ENCODE results near the gene DAP. TPM values are rescaled to one million over a fixed set of nuclear protein-coding genes. Genes with fewer than 3 reads are reported as not detected.

Gene DAP
- total and polyA plus RNA-seq, 2 of the 13 experiments (the other 11 are each of a cell fraction or from before 2014, with no cell fraction given): 22.0 to 57.5 TPM

DNA sequence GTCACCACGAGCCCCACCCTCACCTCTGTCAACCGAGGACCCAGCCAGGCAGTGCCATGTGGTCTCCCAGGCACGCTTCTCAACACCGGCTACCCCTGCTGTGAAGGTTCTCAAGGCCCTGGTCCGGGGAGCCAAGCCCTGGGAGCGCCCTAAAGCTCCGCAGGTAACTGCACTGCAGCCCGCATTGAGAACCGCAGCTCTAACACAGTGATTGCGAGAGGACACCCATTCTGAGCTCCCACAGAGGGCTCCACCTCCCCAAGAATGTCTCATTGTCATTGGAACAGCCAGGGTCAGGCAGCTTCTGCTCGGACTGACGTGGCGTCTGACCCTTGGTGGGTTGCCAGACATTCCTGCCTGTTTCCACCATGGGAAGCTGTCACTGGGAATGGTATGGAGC is 108.9 kb downstream of the DAP start:
- H3K4me3 ChIP-seq (replicated peaks in 1 of 3; ENCODE audit: insufficient read depth in 1 of 3, low read depth in 2 of 3, low read length in 3 of 3): no peak overlapping the region
- in situ Hi-C loops (cut with HindIII; ENCODE audit: extremely low pct_ligation_motif_present, low pct_unique_long_range_greater_than_20kb) (no loop called here), intact Hi-C loops (cut with micrococcal nuclease; ENCODE audit: unreplicated experiment) (no loop called here)
- ChIA-PET POLR2A (no interaction called here), CTCF (ENCODE audit: low intra/inter-chr PET ratio, low total read pairs) (no interaction called here)
- H3K27me3 ChIP-seq (ENCODE audit: control insufficient read depth in 1 of 2, insufficient read depth in 2 of 2, low read length in 2 of 2): peaks cover 4 to 27% of the 10 kb centered on the region in 2 experiments; a peak in 3 of 5 replicates
- H3K27ac ChIP-seq (ENCODE audit: extremely low read length, insufficient read depth, low read length): no peak overlapping the region
- FAIRE-seq: no peak
- no peaks in the 10 kb centered on the region for H3K9me3 ChIP-seq (ENCODE audit: low read length)
- H4K20me1 ChIP-seq (ENCODE audit: insufficient read depth, low read length): no peaks in the 10 kb centered on the region
- H3K4me2 ChIP-seq (ENCODE audit: low read depth, low read length): no peak overlapping the region
- H3K9ac ChIP-seq (ENCODE audit: insufficient read depth, low read depth, low read length): no peak overlapping the region
- H3K4me1 ChIP-seq (ENCODE audit: insufficient read depth, low read length): no peaks in the 10 kb centered on the region
- no peak overlapping the region for H2AFZ ChIP-seq (ENCODE audit: low read length)
- H3K79me2 ChIP-seq (ENCODE audit: insufficient read depth, low read length): no peaks in the 10 kb centered on the region
- peak; percentile 79 for ATAC-seq
- H3K36me3 ChIP-seq (replicated peaks in 1 of 2; ENCODE audit: control insufficient read depth in 1 of 2, insufficient read depth in 2 of 2, low read length in 2 of 2): no peaks in the 10 kb centered on the region
- peak; percentile 12 for DNase-seq (ENCODE audit: low spot score)
- BruUV-seq (replicated peaks): no TSS peak
- TF ChIP-seq STAG1 (CRISPR knock-in tag; IDR thresholded peaks at IDR 0.05) (peak; percentile 43), ZNF75D (CRISPR knock-in tag; IDR thresholded peaks at IDR 0.05; ENCODE audit: borderline replicate concordance) (no peak)
- TF ChIP-seq, protein P1, sequence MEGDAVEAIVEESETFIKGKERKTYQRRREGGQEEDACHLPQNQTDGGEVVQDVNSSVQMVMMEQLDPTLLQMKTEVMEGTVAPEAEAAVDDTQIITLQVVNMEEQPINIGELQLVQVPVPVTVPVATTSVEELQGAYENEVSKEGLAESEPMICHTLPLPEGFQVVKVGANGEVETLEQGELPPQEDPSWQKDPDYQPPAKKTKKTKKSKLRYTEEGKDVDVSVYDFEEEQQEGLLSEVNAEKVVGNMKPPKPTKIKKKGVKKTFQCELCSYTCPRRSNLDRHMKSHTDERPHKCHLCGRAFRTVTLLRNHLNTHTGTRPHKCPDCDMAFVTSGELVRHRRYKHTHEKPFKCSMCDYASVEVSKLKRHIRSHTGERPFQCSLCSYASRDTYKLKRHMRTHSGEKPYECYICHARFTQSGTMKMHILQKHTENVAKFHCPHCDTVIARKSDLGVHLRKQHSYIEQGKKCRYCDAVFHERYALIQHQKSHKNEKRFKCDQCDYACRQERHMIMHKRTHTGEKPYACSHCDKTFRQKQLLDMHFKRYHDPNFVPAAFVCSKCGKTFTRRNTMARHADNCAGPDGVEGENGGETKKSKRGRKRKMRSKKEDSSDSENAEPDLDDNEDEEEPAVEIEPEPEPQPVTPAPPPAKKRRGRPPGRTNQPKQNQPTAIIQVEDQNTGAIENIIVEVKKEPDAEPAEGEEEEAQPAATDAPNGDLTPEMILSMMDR (CRISPR knock-in tag; IDR thresholded peaks at IDR 0.05): peak; percentile 54
- WGBS (ENCODE audit: low lambda C conversion rate): 28% methylated on average over 6 of the region's 13 CpGs

DNA sequence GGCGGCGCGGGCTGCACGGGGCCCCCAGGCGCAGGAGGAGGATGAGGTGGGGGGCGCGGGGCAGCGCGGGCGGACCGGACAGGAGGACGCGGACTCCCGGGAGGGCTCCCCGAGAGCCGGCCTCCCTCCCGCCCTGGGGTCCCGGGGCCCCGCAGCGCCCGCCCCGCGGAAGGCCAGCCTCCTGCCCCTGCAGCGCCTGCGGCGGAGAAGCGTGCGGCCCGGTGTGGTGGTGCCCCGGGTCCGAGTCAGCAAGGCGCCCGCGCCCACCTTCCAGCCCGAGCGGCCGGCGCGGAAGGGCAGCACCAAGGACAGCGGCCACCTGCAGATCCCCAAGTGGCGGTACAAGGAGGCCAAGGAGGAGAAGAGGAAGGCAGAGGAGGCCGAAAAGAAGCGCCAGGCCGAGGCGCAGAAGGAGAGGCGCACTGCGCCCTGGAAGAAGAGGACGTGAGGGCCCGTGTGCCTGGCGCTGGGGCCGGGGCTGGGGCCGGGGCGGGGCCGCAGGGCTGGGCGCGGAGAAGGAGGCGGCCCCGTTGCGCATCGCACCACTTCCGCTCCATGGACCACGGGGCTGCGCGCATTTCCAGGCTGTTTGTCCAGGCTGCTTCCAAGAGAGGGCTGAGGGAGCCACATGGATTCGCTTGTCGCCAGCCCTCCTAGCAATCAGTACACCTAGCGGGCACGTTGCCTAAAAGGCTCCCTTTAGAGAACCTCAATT is 111.2 kb downstream of the DAP start:
- no peaks in the 10 kb centered on the region for H3K79me2 ChIP-seq (ENCODE audit: insufficient read depth, low read length)
- H3K4me1 ChIP-seq (ENCODE audit: insufficient read depth, low read length): no peaks in the 10 kb centered on the region
- CTCF ChIA-PET (ENCODE audit: low intra/inter-chr PET ratio, low total read pairs): no interaction called here
- no peak overlapping the region for H2AFZ ChIP-seq (ENCODE audit: low read length)
- ATAC-seq: no peak
- POLR2A ChIA-PET: no interaction called here
- no peak for DNase-seq (ENCODE audit: low spot score)
- no peaks in the 10 kb centered on the region for H3K9me3 ChIP-seq (ENCODE audit: low read length)
- H3K9ac ChIP-seq (ENCODE audit: insufficient read depth, low read depth, low read length): no peak overlapping the region
- H3K4me2 ChIP-seq (ENCODE audit: low read depth, low read length): no peak overlapping the region
- 81% methylated on average over 31 of the region's 68 CpGs for WGBS (ENCODE audit: low lambda C conversion rate)
- FAIRE-seq: no peak
- in situ Hi-C loops (cut with HindIII; ENCODE audit: extremely low pct_ligation_motif_present, low pct_unique_long_range_greater_than_20kb): no loop called here
- intact Hi-C loops (cut with micrococcal nuclease; ENCODE audit: unreplicated experiment): no loop called here
- peak; percentile 62 to 86 for TF ChIP-seq REST (IDR thresholded peaks at IDR 0.05; ENCODE audit: borderline replicate concordance in 1 of 2, low read depth in 1 of 2, low read length in 2 of 2)
- peak; percentile 25; the same call in 1 of the 2 replicates for TF ChIP-seq MIER2 (CRISPR knock-in tag; IDR thresholded peaks at IDR 0.05)
- no peak for TF ChIP-seq SSRP1 (CRISPR knock-in tag; IDR thresholded peaks at IDR 0.05)
- H3K4me3 ChIP-seq (replicated peaks in 1 of 3; ENCODE audit: insufficient read depth in 1 of 3, low read depth in 2 of 3, low read length in 3 of 3): no peak overlapping the region
- peaks cover 0 to 23% of the 10 kb centered on the region in 2 experiments; a peak in 2 of 5 replicates for H3K27me3 ChIP-seq (ENCODE audit: control insufficient read depth in 1 of 2, insufficient read depth in 2 of 2, low read length in 2 of 2)
- no peaks in the 10 kb centered on the region for H3K36me3 ChIP-seq (replicated peaks in 1 of 2; ENCODE audit: control insufficient read depth in 1 of 2, insufficient read depth in 2 of 2, low read length in 2 of 2)
- no peaks in the 10 kb centered on the region for H4K20me1 ChIP-seq (ENCODE audit: insufficient read depth, low read length)
- H3K27ac ChIP-seq (ENCODE audit: extremely low read length, insufficient read depth, low read length): no peak overlapping the region
- BruUV-seq (replicated peaks): no TSS peak

Data from HepG2 (cell line).